ENCODE results near the gene C3orf80. TPM values are rescaled to one million over a fixed set of nuclear protein-coding genes. Genes with fewer than 3 reads are reported as not detected.
"Not testable (repeated sequence)": the region's sequence is repeated elsewhere in the genome, so short reads cannot be mapped to it uniquely, and the experiment has no call there.

The C3orf80 gene
- 1 to 10 TPM in 1 of 5 donors, under 1 TPM in 2, not detected in 2; 0.29 to 1.9 (median 0.73) TPM for total RNA-seq
- 1 to 10 TPM in 1 of 3 donors, under 1 TPM in 1, not detected in 1; 0.31 to 1.2 TPM for polyA plus RNA-seq
- long read RNA-seq, donor 1, partial matches to known transcripts, result 0 of 1 reads
- long read RNA-seq, donor 1, other reads (novel, unspliced or antisense), result 0 of 1 reads
- long read RNA-seq, donor 2, partial matches to known transcripts, result 0 of 3 reads
- long read RNA-seq, donor 2, other reads (novel, unspliced or antisense), result 0 of 3 reads
- long read RNA-seq, donor 3, result 0 reads
- long read RNA-seq, donor 4, result 0 reads
- long read RNA-seq, donor 5, partial matches to known transcripts, result 0 of 2 reads
- long read RNA-seq, donor 5, other reads (novel, unspliced or antisense), result 0 of 2 reads
- long read RNA-seq, donor 6, result 0 reads
- long read RNA-seq, donor 7, result 0 reads
- long read RNA-seq, donor 8, partial matches to known transcripts, result 0 of 3 reads
- long read RNA-seq, donor 8, other reads (novel, unspliced or antisense), result 0 of 3 reads
- long read RNA-seq, donor 9, partial matches to known transcripts, result 0 of 1 reads
- long read RNA-seq, donor 9, other reads (novel, unspliced or antisense), result 0 of 1 reads
- long read RNA-seq, donor 10, partial matches to known transcripts, result 0 of 1 reads
- long read RNA-seq, donor 10, other reads (novel, unspliced or antisense), result 0 of 1 reads

DNA sequence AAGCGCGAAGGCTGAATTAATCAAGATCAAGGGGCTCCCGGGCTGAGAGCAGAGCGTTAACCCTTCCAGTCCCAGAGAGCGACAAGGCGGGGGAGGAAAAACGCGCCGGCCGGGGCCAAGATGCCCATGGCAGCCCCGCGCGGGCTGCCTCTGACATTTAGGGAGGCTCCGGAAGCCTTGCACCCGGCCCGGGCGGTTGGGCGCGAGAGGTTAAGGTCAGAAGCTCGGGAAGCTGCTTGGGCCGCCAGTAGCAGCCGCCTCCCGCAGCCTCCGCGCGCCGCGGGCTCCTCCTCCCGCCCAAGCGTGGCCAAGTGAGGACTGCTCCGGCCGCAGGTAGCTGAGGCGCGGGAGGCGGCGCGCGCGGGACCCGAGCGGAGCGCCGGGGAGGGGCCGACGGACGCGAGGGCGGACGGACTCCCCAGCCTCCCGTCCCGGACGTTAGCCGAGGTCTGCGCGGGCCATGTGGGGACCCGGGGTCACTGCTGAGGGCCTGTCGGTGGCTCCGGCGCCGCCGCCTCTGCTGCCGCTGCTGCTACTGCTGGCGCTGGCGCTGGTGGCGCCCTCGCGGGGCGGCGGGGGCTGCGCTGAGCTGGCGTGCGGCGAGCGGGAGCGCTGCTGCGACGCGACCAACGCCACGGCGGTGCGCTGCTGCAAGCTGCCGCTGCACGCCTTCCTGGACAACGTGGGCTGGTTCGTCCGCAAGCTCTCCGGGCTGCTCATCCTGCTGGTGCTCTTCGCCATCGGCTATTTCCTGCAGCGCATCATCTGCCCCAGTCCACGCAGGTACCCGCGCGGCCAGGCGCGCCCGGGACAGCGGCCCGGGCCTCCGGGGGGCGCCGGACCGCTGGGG lies at the start of gene C3orf80:
C3orf80 (plus strand) TSS at position 247 of the 850 bp plus-strand sequence; CDS start at position 461, 214 bp downstream.
- Histone ChIP-seq H3K9me3 (no peaks in the 10 kb centered on the region), H3K4me1 (peaks cover 16 to 30% (median 26%) of the 10 kb centered on the region in 4 donors), H3K27ac (peak within 1 kb of the TSS; percentile 18 to 62 (median 40)), H3K4me3 (peak within 1 kb of the TSS; percentile 51 to 73 (median 60)), H3K27me3 (peaks cover 0 to 56% (median 26%) of the 10 kb centered on the region in 3 donors), H3K36me3 (no peaks in the 10 kb centered on the region)
- peak; percentile 77 to 86 for DNase-seq
- WGBS, 5 donors, result 0 to 2% (median 1%) methylated on average over 31 to 104 of the region's 104 CpGs
- no peak for TF ChIP-seq EP300 (IDR thresholded peaks at IDR 0.05)
- TF ChIP-seq, protein P1, sequence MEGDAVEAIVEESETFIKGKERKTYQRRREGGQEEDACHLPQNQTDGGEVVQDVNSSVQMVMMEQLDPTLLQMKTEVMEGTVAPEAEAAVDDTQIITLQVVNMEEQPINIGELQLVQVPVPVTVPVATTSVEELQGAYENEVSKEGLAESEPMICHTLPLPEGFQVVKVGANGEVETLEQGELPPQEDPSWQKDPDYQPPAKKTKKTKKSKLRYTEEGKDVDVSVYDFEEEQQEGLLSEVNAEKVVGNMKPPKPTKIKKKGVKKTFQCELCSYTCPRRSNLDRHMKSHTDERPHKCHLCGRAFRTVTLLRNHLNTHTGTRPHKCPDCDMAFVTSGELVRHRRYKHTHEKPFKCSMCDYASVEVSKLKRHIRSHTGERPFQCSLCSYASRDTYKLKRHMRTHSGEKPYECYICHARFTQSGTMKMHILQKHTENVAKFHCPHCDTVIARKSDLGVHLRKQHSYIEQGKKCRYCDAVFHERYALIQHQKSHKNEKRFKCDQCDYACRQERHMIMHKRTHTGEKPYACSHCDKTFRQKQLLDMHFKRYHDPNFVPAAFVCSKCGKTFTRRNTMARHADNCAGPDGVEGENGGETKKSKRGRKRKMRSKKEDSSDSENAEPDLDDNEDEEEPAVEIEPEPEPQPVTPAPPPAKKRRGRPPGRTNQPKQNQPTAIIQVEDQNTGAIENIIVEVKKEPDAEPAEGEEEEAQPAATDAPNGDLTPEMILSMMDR (IDR thresholded peaks at IDR 0.05), result peak in 2 of 7 experiments; percentile 10 to 29
- no peak for TF ChIP-seq POLR2AphosphoS5 (IDR thresholded peaks at IDR 0.05)
- TF ChIP-seq POLR2A (IDR thresholded peaks at IDR 0.05), result no peak
- intact Hi-C loops (cut with DNase I; ENCODE audit: low total_unique reads), result no loop called here

DNA sequence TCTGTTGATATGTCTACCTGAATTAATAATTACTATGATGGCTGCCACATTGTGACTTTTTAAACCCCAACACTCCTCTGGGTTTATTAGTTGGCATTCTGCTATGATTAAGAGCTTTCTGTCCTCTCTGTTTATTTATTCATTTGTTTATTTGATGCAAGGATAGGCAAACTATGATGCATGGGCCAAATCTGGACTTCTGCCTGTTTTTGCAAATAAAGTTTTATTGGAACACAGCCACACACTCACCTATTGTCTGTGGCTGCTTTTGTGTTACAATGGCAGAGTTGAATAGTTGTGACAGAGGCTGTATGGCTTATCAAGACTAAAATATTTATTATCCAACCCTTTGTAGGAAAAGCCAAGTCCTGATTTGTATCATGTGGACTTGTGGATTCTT lies 48.3 kb upstream of the C3orf80 start:
- no peaks in the 10 kb centered on the region for H3K9me3 ChIP-seq
- H3K4me3 ChIP-seq, result no peak overlapping the region
- TF ChIP-seq EP300 (IDR thresholded peaks at IDR 0.05), result no peak
- TF ChIP-seq, protein P1 (IDR thresholded peaks at IDR 0.05), result no peak
- TF ChIP-seq POLR2AphosphoS5 (IDR thresholded peaks at IDR 0.05), result no peak
- no peak for TF ChIP-seq POLR2A (IDR thresholded peaks at IDR 0.05)
- no peak for DNase-seq
- H3K36me3 ChIP-seq, result no peaks in the 10 kb centered on the region
- H3K27me3 ChIP-seq, result no peaks in the 10 kb centered on the region
- intact Hi-C loops (cut with DNase I; ENCODE audit: low total_unique reads), result no loop called here
- H3K27ac ChIP-seq, result no peak overlapping the region
- H3K4me1 ChIP-seq, result peaks cover 0 to 14% (median 4%) of the 10 kb centered on the region in 4 donors

GRCh38 chr3:160178661-160179060 lies 46.6 kb upstream of the C3orf80 start:
- intact Hi-C loops (cut with DNase I; ENCODE audit: low total_unique reads); H3K4me3 ChIP-seq; H3K27me3 ChIP-seq; H3K36me3 ChIP-seq; DNase-seq; H3K27ac ChIP-seq; H3K9me3 ChIP-seq: not testable (repeated sequence)
- 93 to 97% (median 96%) methylated on average over 7 to 28 of the region's 35 CpGs for WGBS, 5 donors
- H3K4me1 ChIP-seq, result peaks cover 0 to 21% (median 6%) of the 10 kb centered on the region in 4 donors

DNA sequence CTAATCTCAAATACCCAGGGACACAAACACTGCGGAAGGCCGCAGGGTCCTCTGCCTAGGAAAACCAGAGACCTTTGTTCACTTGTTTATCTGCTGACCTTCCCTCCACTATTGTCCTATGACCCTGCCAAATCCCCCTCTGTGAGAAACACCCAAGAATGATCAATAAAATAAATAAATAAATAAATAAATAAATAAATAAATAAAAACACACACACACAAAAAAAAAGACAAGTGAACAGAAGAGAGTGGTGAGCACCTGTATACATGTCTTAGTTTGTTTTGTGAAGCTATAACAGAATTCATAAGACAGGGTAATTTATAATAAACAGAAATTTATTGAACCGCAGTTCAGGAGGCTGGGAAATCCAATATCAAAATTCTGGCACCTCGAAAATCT lies 45.8 kb upstream of the C3orf80 start:
- intact Hi-C loops (cut with DNase I; ENCODE audit: low total_unique reads); H3K36me3 ChIP-seq; H3K27me3 ChIP-seq; H3K9me3 ChIP-seq; H3K4me3 ChIP-seq; H3K27ac ChIP-seq; DNase-seq: not testable (repeated sequence)
- WGBS, 5 donors, result 81 to 92% (median 86%) methylated on average over 2 to 4 of the region's 4 CpGs
- H3K4me1 ChIP-seq, result peaks cover 0 to 29% (median 12%) of the 10 kb centered on the region in 4 donors

DNA sequence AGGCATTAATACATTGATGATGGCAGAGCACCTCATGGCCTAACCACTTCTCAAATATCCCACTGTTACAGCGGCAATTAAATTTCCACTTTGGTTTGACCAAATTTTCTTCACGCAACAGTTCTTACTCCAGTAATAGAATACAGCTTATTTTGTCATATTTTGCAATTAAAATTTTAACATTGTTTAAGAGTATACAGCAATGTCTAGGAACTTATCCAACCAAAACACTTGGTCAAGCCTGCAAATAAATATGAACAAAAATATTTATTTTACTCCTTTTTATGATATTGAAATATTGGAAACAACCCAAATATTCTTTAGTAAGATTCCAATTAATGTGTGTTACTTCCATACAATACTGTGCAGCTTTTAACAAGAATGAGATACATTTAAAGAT lies 45.3 kb upstream of the C3orf80 start:
- TF ChIP-seq, protein P1 (IDR thresholded peaks at IDR 0.05), result no peak
- no peak for TF ChIP-seq POLR2AphosphoS5 (IDR thresholded peaks at IDR 0.05)
- no peak for TF ChIP-seq EP300 (IDR thresholded peaks at IDR 0.05)
- TF ChIP-seq POLR2A (IDR thresholded peaks at IDR 0.05), result no peak
- H3K27me3 ChIP-seq, result no peaks in the 10 kb centered on the region
- H3K36me3 ChIP-seq, result no peaks in the 10 kb centered on the region
- no peak overlapping the region for H3K27ac ChIP-seq
- H3K9me3 ChIP-seq, result no peaks in the 10 kb centered on the region
- no peak overlapping the region for H3K4me3 ChIP-seq
- intact Hi-C loops (cut with DNase I; ENCODE audit: low total_unique reads), result no loop called here
- peaks cover 3 to 34% (median 17%) of the 10 kb centered on the region in 4 donors for H3K4me1 ChIP-seq
- 81 to 96% (median 90%) methylated on average over 2 of the region's 2 CpGs for WGBS, 5 donors
- no peak for DNase-seq
